NCI-H187 treated with DMSO at 0.1 percent for 48 hours (cell line): ENCODE data around the gene SYVN1.
"Not testable (repeated sequence)": the region's sequence is repeated elsewhere in the genome, so short reads cannot be mapped to it uniquely, and the experiment has no call there.

Experiments used
- DNase-seq: peaks from one replicate; lab custom pipeline; 2025; lab: John Stamatoyannopoulos, UW

Gene SYVN1

GRCh38 chr11:65127473-65128181 is 6.7 kb downstream of the SYVN1 start:
- DNase-seq, result no peak

DNA sequence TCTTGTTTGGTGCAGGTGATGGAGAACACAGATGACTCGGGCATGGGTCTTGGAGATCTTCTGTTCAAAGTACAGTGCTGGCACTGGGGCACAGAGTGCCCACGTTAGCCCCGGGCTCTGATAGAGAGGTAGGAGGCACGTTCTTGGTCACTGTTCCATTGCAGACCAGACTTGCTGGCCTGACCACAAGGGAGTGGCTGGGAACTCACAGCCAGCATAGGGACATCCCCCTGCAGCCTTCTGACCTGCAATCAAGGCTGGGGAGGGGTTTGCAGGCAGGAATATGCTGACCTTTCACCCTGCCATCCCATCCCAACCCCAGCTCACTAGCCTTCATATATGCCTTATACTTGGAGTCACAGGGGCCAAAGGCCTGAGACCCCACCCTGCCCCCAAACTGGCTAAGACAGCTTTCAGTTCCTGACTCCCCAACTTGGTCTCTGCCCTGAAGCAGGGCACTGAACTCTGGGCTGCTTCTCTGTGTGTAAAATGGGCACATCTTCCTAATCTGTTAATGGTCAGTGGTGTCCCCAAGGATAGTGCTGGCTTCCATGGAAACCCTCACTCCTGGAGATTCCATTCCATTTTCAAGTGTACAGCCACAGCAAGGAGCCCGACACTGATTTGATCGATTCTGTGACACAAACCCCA is 7.6 kb downstream of the SYVN1 start:
- no peak for DNase-seq

GRCh38 chr11:65125197-65126056 is 8.9 kb downstream of the SYVN1 start:
- DNase-seq, result no peak

DNA sequence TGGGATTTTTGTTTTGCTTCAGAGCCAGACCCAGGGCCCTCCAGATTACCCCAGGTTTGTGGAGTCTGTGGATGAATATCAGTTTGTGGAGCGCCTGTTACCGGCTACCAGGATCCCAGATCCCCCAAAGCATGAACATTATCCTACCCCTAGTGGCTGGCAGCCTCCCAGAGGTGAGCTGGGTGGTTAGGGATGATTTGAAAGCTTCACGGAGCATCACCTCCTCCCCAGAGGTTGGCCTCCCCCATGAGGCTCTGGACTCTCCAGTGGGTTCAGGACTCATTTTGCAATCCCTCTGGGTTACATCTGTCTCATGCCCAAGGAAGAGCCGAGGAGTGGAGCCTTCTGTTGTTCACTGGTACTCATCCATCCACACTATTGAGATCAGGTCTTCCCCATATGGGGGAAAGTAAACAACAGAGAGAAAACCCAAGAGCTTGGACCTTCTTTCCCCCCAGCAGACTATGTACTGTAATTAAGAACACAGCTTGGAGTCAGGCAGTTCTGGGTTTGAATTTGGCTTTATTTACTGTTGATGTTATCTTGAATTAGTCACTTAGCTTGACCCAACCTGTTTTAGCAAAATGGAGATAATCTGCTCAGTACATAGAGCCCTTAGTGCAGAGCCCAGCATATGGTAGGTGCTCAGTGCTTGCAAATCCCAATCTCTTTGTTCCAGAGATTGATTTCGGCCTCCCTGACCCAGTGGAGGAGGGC is 9.7 kb downstream of the SYVN1 start:
- no peak for DNase-seq

GRCh38 chr11:65121865-65122696 is 12.2 kb downstream of the SYVN1 start, which contains the start of the genes FAU and MRPL49:
TSS of gene FAU (minus strand) at chr11:65122134. CDS start at chr11:65121813, 321 bp downstream.
TSS of gene MRPL49 (plus strand) at chr11:65122321. CDS start at chr11:65122347, 26 bp downstream.
- peak; percentile 83 for DNase-seq

DNA sequence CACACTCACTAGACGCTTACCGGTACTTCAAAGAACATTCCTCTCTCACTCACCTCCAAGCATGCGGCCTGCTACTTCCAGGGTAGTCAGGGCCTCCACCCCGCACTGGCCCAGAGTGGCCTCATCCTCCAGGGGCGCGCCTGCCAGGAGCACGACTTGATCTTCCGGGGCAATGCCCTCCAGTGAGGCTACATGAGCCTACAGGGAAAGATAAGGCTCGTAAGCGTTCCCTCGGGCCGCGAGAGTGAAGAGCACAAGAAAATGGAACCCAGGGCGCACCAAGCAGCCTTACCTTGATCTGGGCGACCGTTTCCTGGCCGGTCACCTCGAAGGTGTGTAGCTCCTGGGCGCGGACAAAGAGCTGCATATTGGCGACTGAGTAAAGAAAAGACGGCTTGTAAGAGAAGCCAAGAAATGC is 12.9 kb downstream of the SYVN1 start:
- DNase-seq, result no peak

GRCh38 chr11:65120831-65121230 is 13.5 kb downstream of the SYVN1 start:
- DNase-seq, result no peak

DNA sequence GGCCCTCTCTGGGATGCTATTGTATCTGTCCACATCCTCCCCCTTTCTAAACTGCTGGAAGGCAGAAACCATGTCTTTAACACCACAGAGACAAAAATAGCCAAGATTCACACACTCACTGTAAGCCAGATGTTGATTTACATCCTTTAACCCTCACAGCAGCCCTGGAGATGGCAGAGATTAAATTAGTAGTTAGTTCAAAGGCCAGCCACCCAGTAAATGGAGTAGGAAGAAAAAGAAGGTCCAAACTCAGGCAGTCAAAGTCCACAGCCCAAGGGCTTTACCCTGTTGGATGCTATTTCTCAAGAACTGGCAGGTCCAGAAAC is 14.7 kb downstream of the SYVN1 start:
- no peak for DNase-seq

DNA sequence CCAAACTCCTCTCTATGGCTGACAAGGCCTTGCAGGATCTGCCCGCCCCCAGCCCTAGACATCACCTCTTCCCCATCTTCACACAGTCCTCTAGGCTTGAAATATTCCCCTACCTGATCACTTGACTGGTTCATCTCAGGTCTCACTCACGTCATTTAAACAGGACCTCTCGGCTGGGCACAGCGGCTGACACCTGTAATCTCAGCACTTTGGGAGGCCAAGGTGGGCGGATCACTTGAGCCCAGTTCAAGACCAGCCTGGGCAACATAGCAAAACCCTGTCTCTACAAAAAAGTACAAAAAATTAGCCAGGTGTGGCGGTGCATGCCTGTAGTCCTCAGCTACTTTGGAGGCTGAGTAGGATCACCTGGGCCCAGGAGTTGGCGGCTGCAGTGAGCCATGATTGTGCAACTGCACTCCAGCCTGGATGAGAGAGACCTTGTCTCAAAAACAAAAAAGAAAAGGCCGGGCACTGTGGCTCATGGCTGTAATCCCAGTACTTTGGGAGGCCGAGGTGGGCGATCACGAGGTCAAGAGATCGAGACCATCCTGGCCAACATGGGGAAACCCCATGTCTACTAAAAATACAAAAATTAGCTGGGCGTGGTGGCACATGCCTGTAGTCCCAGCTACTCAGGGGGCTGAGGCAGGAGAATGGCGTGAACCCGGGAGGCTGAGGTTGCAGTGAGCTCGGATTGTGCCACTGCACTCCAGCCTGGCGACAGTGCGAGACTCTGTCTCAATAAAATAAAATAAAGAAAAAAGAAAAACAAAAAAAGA is 15.2 kb downstream of the SYVN1 start:
- not testable (repeated sequence) for DNase-seq

DNA sequence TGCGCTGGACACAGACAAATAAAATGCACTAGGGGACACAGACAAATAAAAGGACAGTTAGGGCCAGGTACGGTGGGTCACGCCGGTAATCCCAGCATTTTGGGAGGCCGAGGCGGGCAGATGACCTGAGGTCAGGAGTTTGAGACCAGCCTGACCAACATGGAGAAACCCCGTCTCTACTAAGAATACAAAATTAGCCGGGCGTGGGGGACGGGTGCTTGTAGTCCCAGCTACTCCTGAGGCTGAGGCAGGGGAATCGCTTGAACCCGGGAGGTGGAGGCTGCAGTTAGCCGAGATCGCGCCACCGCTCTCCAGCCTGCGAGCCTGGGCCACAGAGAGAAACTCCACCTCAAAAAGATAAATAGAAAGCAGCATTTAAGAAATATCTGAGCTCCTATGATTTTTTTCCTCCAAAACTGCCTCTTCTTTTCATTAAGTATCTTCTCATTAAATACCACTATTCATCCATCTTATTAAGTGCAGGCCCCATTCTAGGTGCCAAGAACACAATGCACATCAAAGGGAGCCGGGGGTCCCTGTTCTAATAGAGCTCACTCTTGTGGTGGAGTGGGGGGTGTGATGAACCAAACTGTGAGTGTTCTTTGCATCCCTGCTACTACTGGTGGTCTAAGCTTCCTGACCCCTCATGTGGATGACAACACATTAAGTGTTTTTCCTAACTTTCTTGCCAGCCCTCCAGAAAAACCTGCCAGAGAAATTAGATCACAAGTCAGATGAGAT is 16.1 kb downstream of the SYVN1 start:
- DNase-seq, result no peak

DNA sequence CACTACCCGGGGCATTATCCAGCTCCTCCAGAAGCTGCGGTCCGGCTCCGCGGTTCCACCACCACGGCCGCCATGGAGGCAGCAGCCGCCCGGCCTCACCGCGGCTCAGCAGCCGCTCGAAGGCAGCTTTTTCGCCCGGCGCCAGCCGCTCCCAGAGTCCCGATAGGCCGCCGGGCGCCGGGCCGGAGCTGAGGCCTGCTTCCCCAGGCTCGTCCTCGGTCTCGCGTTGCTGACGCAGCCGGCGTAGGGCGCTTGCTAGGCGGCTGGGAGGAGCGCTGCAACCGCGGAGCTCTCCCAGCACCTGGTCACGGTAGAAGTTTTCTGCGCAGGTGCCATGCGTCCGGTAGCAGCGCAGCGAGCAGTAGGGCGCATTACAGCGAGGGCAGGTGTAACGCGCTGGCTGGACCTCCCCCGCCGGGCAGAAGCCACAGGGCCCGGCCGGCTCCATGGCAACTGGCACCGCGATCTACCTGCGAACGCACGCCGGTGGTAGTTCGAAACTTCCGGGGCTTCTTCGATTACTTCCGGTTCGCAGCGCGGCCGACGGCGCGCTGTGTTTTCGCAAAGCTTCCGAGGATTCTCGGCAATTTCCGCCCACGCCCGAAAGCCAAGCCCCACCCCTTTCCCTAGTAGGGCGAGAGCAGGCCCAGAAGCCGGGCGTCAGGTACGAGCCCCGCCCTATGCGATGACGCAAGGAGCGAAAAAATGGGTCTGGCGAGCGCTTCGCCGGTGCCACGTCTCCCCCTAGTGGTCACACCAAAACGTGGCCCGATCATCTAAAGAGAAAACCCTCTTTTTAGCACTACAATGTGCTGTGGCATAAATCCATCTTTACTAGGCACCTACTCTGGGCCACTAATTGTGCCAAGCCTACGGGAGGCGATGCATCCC is 16.9 kb downstream of the SYVN1 start, which contains the start of gene ZNHIT2:
Gene ZNHIT2 (minus strand): TSS at position 496 of the 891 bp plus-strand sequence. CDS start 48 bp downstream, at position 448.
- peak; percentile 88 for DNase-seq

- DNase-seq, result no peak
Observed at GRCh38 chr11:65116370-65117205, 17.7 kb downstream of the SYVN1 start.

DNA sequence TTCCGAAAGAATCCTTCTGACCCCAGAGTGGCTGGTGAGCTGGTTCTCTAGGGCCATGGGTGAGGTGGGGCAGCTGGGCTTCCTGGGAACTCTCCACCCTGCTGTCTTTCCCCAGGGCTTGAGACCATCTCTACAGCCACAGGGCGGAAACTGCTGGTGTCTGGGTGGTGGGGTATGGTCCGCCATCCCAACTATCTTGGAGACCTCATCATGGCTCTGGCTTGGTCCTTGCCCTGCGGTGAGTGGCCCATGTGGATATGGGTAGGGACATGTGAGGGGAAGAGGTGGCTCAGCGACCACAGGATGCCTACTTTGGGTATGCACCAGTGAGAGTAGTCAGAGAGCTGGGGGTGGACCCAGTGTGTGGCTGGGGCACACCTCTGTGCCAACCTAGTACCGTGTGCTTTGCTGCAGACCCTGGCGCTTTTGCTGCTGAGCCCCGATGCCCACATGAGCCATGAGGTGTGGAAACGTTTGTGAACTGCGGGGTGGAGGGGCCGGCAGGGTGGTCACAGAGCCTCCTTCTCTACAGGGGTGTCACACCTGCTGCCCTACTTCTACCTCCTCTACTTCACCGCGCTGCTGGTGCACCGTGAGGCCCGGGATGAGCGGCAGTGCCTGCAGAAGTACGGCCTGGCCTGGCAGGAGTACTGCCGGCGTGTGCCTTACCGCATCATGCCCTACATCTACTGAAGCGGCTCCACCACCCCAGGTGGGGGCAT is 18.8 kb downstream of the SYVN1 start:
- no peak for DNase-seq

- no peak for DNase-seq
Observed at GRCh38 chr11:65114538-65115171, 19.7 kb downstream of the SYVN1 start.

DNA sequence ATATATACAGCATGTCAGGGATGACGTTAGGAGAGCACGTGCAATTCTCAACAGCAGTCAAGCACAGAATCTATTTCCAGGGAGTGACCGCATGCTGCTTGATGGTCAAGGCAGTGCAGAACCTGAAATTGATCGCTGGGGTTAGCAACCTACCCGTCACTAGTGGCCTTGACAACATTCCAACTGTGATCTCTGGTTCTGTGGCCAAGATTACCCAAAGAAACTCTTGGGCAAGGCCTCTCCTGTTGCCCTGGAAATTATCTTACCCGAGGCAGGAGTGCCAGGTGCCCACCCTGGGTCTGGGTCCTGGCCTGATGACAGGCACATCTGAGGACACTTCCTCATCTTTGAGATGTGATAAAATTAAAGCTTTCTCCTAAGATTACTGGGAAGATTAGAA is 20.5 kb downstream of the SYVN1 start:
- DNase-seq, result no peak

DNA sequence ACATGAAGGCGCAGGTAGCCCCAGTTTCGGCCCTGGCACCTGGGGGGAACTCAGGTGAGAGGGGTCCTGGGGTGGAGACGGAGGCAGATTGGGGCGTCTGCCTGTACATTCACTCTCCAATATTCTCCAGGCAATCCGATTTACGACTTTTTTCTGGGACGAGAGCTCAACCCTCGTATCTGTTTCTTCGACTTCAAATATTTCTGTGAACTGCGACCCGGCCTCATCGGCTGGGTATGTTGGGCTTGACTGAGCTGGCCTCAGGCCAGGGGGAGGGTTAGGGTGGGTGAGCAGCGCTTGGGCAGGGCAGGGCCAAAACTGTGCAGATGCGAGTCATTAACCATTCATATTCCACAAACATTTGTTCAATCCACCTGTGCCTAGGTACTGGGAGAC is 21.0 kb downstream of the SYVN1 start:
- no peak for DNase-seq
